GM10266 (cell line): ENCODE data around the gene LRRC32.

Experiments
- DNase-seq: peaks from one replicate; pipeline ENCODE4 v3.0.0; 2012; ENCODE audit errors: extremely low spot score
- CTCF ChIP-seq: IDR thresholded peaks from 2 replicates; pipeline ENCODE4 v1.5.1; 2012; ENCODE audit warnings: mild to moderate bottlenecking, low read depth; ENCODE audit not compliant: control insufficient read depth, insufficient read depth; ENCODE audit errors: missing control alignments

LRRC32 gene

DNA sequence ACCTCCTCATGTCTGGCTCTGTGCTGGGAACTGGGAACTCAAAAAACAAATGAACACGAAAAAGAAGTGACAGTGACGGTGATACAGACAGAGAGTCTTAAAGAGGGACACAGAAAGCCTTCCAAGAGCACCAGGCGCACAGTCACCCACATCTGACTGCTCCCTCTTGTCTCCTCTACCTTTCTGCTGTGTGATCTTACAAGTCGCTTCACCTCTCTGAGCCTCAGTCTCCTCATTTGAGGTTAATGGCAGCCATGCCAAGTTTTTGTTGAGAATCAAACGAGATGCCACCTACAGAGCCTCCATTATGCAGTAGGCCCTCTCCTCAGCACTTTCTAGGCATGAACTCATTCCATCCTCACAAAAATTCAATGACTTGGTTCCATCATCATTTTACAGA lies 3.7 kb downstream of the LRRC32 start:
- no peak for DNase-seq

DNA sequence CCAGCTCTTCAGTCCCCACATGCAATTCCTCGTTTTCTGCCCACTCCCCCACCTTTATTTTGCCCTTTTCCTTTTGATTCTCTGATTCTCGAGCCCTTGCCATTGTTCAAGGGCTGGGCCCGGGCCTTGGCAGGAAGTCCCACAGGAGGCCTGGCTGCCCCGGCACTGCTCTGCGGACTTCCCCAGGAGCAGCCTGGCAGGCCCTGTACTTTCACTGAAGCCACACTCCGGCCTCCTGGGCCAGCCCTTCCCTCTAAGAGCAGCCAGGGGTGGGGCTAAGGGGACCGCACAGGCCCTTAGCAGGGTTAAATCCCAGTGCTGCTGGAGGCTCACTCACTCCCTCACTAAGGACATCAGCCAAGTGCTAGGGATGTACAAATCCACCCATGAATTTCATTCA lies 4.1 kb downstream of the LRRC32 start:
- peak; percentile 49 for DNase-seq
- no peak for TF ChIP-seq CTCF

More for the DNA sequence above, 3.7 kb downstream of the LRRC32 start:
- no peak for TF ChIP-seq CTCF

DNA sequence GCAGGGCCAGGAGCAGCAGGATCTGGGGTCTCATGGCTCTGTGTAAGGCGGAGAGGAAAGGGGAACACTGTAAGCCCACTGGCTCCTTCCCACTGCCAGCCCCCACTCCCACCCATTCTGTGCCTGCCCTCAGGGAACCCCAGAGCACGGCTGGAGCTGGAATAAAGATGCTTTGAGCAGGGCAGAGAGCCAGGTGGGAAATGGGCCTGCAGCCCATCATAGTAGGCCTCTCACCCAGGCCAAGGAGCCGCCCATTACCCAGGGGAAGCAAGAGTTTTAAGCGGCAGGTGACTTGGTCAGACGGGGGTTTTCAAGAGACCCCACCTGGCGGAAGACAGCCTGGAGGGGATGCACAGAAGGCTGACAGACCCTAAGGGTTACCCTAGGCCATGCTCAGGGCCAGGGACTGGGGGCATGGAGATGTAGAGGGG lies 4.6 kb downstream of the LRRC32 start:
- no peak for TF ChIP-seq CTCF
- DNase-seq = no peak

DNA sequence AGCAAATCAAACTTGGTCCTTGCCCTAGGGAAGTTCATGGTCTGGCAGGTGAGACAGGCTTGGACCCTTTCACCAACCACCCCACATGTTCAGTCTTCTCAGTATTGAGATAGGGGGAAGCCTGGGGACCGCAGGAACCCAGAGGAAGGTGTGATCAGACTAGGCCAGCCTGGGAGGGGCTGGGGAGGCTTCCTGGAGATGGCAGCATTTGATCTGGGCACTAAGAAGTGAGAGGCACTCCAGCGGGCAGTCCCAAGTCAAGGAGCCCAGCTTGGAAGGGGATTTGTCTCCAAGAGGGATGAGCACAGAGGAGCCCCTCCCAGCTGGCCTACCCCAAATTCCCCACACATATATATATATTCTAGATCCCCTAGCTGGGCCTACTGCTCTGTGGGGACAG lies 5.4 kb downstream of the LRRC32 start:
- no peak for DNase-seq
- no peak for TF ChIP-seq CTCF

DNA sequence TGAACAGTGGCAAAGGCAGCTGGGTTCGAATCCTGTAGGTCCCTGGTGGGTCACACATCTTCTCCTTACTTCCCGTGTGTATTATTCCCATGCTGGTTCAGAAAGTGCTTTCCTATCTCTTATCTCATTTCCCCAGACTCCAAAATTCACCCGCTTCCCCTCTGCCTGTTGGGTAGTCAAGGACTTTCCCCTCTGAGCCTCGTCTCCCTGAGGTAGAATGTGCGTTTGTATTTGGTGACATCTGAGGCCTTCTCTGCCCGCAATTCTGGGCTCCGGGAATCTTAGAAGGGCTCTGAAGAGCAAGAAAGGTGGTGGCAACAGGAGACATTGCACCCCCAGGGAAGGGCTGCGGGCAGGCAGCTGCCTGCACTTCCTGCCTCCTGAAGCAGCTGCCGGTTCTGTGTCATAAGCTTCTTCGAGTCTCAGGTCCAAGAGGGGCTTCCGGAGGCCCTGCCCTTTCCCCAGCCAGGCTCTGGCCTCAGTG lies 5.9 kb downstream of the LRRC32 start:
- DNase-seq = peak; percentile 51
- TF ChIP-seq CTCF = no peak

DNA sequence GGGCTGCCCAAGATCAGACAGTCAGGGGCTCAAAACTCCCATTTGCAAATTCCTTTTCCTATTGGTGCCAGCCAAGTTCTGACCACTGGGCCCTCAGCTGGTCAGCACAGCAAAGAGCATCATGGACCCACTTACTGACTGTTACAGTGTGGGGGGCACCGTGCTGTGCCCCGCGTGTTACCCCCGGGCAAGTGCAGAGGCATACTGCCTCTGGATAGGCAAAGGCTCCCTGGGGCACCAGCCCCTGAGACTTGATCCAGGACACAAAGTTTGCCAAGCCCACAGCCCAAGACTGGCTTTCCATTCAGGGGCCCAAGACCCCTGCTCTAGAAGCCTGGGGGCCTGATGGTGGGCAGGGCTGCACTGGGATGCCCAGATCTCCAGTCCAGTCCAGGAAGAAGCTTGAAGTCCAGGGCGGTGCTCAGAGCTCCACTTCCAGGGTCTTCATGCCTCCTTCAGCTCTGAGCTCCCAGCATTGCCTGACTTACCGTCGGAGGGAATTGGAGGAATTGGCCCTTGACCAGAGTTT lies 6.6 kb downstream of the LRRC32 start:
- DNase-seq = no peak
- TF ChIP-seq CTCF = no peak

DNA sequence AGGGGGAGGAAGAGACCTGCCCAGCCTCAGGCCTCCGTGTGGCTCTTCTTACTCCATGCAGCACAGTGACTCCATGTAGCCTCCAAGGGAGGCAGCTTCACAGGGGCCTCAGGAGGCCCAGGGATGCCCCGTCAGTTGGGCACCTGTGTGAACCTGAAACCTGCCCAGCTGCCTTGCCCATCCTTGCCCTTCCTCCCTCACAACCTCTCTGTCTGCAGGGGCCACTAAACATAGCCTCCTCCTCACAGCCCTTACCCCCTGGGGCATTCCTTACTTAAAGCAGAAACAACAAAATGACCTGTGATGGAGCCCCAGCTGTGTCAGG lies 7.1 kb downstream of the LRRC32 start:
- no peak for TF ChIP-seq CTCF
- no peak for DNase-seq
